HG02852 (cell line): ENCODE data around the gene RXRA.

ENCODE experiments used
- ATAC-seq: cut with Tn5 transposase; IDR thresholded peaks from one replicate; pipeline ENCODE4 v1.9.1; 2021; ENCODE audit warnings: mild to moderate bottlenecking, moderate library complexity; ENCODE audit not compliant: unreplicated experiment

Gene RXRA

GRCh38 chr9:134335486-134336220 is 9.4 kb downstream of the RXRA start:
- no peak for ATAC-seq

GRCh38 chr9:134336228-134336627 is 10.0 kb downstream of the RXRA start:
- ATAC-seq, result no peak

GRCh38 chr9:134336924-134337323 is 10.7 kb downstream of the RXRA start:
- no peak for ATAC-seq

- ATAC-seq, result no peak
Observed at GRCh38 chr9:134337469-134337868, 11.2 kb downstream of the RXRA start.

- no peak for ATAC-seq
Observed at GRCh38 chr9:134338394-134339182, 12.3 kb downstream of the RXRA start.

GRCh38 chr9:134339183-134339806 is 13.0 kb downstream of the RXRA start:
- ATAC-seq, result no peak

GRCh38 chr9:134340475-134341160 is 14.4 kb downstream of the RXRA start:
- ATAC-seq, result no peak

- ATAC-seq, result no peak
Observed at GRCh38 chr9:134341306-134341705, 15.1 kb downstream of the RXRA start.

GRCh38 chr9:134341929-134342745 is 15.9 kb downstream of the RXRA start:
- ATAC-seq, result no peak

GRCh38 chr9:134342746-134343115 is 16.5 kb downstream of the RXRA start:
- ATAC-seq, result no peak

GRCh38 chr9:134343637-134344036 is 17.4 kb downstream of the RXRA start:
- ATAC-seq, result no peak

- ATAC-seq, result no peak
Observed at GRCh38 chr9:134344068-134344799, 18.0 kb downstream of the RXRA start.

GRCh38 chr9:134344800-134345310 is 18.6 kb downstream of the RXRA start:
- ATAC-seq, result no peak

GRCh38 chr9:134345737-134346136 is 19.5 kb downstream of the RXRA start:
- ATAC-seq, result no peak

GRCh38 chr9:134346151-134346550 is 19.9 kb downstream of the RXRA start:
- ATAC-seq, result no peak

- ATAC-seq, result no peak
Observed at GRCh38 chr9:134346840-134347583, 20.8 kb downstream of the RXRA start.

- no peak for ATAC-seq
Observed at GRCh38 chr9:134347996-134348395, 21.7 kb downstream of the RXRA start.

GRCh38 chr9:134348404-134349155 is 22.3 kb downstream of the RXRA start:
- ATAC-seq, result no peak
